Peyer's patch (tissue), 4 donors: ENCODE results near the gene KCNK18.

Experiments used
- POLR2A ChIP-seq, 2 donors: fragments of 450-650 bp; IDR thresholded peaks; one replicate each; pipeline ENCODE4 v1.5.1; 2017; ENCODE audit warnings: antibody characterized with exemption in 2 of 2, mild to moderate bottlenecking in 2 of 2, moderate library complexity in 2 of 2
- TF ChIP-seq, protein P1 (sequence below), 6 experiments: fragments of 450-650 bp in 4 of 6; fragments of 200-600 bp in 2 of 6; sonication (generic) in 1 of 6; IDR thresholded peaks; one replicate each; pipeline ENCODE4 v1.5.1; 2017 to 2019; ENCODE audit warnings: antibody characterized with exemption in 6 of 6, mild to moderate bottlenecking in 3 of 6, moderate library complexity in 1 of 6

DNA sequence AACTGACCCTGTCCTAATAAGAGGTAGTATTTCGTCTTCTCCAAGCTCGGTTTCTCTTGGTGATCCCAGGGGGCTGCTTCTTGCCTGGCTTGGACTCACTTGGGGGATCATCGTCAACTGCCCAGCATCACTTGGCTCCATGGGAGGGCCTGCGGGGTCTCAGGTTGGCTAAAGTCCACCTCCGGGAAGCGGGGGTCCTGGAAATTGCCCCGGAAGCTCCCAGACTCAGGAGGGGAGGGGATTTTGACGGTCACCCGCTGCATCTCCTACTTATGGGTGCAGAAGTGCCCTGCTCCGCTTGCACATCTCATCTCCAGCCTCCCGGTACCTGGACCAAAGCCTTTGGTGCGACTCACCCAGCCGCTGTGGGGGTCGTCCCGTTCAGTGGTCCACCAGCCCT is 18.7 kb downstream of the KCNK18 start:
- TF ChIP-seq, protein P1, sequence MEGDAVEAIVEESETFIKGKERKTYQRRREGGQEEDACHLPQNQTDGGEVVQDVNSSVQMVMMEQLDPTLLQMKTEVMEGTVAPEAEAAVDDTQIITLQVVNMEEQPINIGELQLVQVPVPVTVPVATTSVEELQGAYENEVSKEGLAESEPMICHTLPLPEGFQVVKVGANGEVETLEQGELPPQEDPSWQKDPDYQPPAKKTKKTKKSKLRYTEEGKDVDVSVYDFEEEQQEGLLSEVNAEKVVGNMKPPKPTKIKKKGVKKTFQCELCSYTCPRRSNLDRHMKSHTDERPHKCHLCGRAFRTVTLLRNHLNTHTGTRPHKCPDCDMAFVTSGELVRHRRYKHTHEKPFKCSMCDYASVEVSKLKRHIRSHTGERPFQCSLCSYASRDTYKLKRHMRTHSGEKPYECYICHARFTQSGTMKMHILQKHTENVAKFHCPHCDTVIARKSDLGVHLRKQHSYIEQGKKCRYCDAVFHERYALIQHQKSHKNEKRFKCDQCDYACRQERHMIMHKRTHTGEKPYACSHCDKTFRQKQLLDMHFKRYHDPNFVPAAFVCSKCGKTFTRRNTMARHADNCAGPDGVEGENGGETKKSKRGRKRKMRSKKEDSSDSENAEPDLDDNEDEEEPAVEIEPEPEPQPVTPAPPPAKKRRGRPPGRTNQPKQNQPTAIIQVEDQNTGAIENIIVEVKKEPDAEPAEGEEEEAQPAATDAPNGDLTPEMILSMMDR (IDR thresholded peaks at IDR 0.05): no peak
- no peak for TF ChIP-seq POLR2A (IDR thresholded peaks at IDR 0.05)
